HEK293T (cell line): Measurements from ENCODE around the gene G0S2.

Source experiments
- BHLHE40 ChIP-seq: fragments of 450-650 bp; IDR thresholded peaks from 2 replicates; pipeline ENCODE4 v1.6.1; 2016; ENCODE audit warnings: mild to moderate bottlenecking, moderate library complexity, borderline replicate concordance
- CTBP1 ChIP-seq: fragments of 450-650 bp; IDR thresholded peaks from 2 replicates; pipeline ENCODE4 v1.6.1; 2016; ENCODE audit warnings: borderline replicate concordance
- ELF4 ChIP-seq: fragments of 450-650 bp; IDR thresholded peaks from 2 replicates; pipeline ENCODE4 v1.6.1; 2017; ENCODE audit warnings: antibody characterized with exemption
- FOXA1 ChIP-seq: fragments of 450-650 bp; IDR thresholded peaks from 2 replicates; pipeline ENCODE4 v1.6.1; 2016; ENCODE audit warnings: mild to moderate bottlenecking
- FOXK2 ChIP-seq: fragments of 450-650 bp; IDR thresholded peaks from 2 replicates; pipeline ENCODE4 v1.6.1; 2016; ENCODE audit warnings: mild to moderate bottlenecking
- FOXM1 ChIP-seq: fragments of 450-650 bp; IDR thresholded peaks from 2 replicates; pipeline ENCODE4 v1.6.1; 2017; ENCODE audit warnings: mild to moderate bottlenecking, borderline replicate concordance
- HDGF ChIP-seq: fragments of 450-650 bp; IDR thresholded peaks from 2 replicates; pipeline ENCODE4 v1.6.1; 2017; ENCODE audit warnings: antibody characterized with exemption, borderline replicate concordance
- PKNOX1 ChIP-seq: fragments of 450-650 bp; IDR thresholded peaks from 2 replicates; pipeline ENCODE4 v1.6.1; 2016
- SP1 ChIP-seq: fragments of 450-650 bp; IDR thresholded peaks from 2 replicates; pipeline ENCODE4 v1.6.1; 2017
- ZNF384 ChIP-seq: fragments of 450-650 bp; IDR thresholded peaks from 2 replicates; pipeline ENCODE4 v1.6.1; 2016

GRCh38 chr1:209667708-209668107 is 7.5 kb upstream of the G0S2 start:
- TF ChIP-seq CTBP1 (no peak), ZNF384 (no peak), BHLHE40 (no peak), PKNOX1 (no peak), SP1 (no peak), FOXK2 (no peak), HDGF (no peak), FOXM1 (no peak), FOXA1 (no peak), ELF4 (no peak)
